OCI-LY1 (cell line): Measurements from ENCODE around the gene XKR8.

Source experiments
- H2AFZ ChIP-seq: fragments of 200-600 bp; sonication (generic), shearing (Covaris generic); 2 replicates; pipeline ENCODE4 v1.6.0; 2014; ENCODE audit warnings: antibody characterized with exemption, mild to moderate bottlenecking, low read length
- H3F3A ChIP-seq: fragments of 200-600 bp; sonication (generic), shearing (Covaris generic); 2 replicates; pipeline ENCODE4 v1.6.0; 2014; ENCODE audit warnings: mild to moderate bottlenecking, antibody characterized with exemption, low read length, moderate library complexity; ENCODE audit not compliant: insufficient read depth
- H3K27ac ChIP-seq: fragments of 200-600 bp; sonication (generic); 2 replicates; pipeline ENCODE4 v1.5.1; 2014; ENCODE audit warnings: low read length, mixed run types, mild to moderate bottlenecking, low read depth; ENCODE audit not compliant: poor library complexity, severe bottlenecking
- H3K27me3 ChIP-seq: fragments of 200-600 bp; sonication (generic); 2 replicates; pipeline ENCODE4 v1.6.0; 2014; ENCODE audit warnings: antibody characterized with exemption, mild to moderate bottlenecking, low read length, moderate library complexity; ENCODE audit not compliant: insufficient read depth
- H3K36me3 ChIP-seq: fragments of 200-600 bp; sonication (generic); 2 replicates; pipeline ENCODE4 v1.6.1; 2014; ENCODE audit warnings: mild to moderate bottlenecking, antibody characterized with exemption, low read length, moderate library complexity, mixed read lengths; ENCODE audit not compliant: insufficient read depth
- H3K4me1 ChIP-seq: fragments of 200-600 bp; sonication (generic); 2 replicates; pipeline ENCODE4 v1.5.1; 2014; ENCODE audit warnings: mild to moderate bottlenecking, low read length, moderate library complexity; ENCODE audit not compliant: insufficient read depth, severe bottlenecking
- H3K4me2 ChIP-seq: fragments of 200-600 bp; sonication (generic), shearing (Covaris generic); 2 replicates; pipeline ENCODE4 v1.6.1; 2014; ENCODE audit warnings: low read length
- H3K4me3 ChIP-seq: fragments of 200-600 bp; sonication (generic); 2 replicates; pipeline ENCODE4 v1.5.1; 2014; ENCODE audit warnings: low read length, low read depth, mild to moderate bottlenecking, mixed read lengths; ENCODE audit not compliant: poor library complexity, severe bottlenecking
- H3K79me2 ChIP-seq: fragments of 200-600 bp; shearing (Covaris generic); 2 replicates; pipeline ENCODE4 v1.6.1; 2016; ENCODE audit warnings: mixed run types, low read length, mixed read lengths; ENCODE audit not compliant: insufficient read depth
- H3K9ac ChIP-seq: fragments of 200-600 bp; sonication (generic), shearing (Covaris generic); 2 replicates; pipeline ENCODE4 v1.6.1; 2014; ENCODE audit warnings: mild to moderate bottlenecking, low read length, mixed read lengths
- H3K9me2 ChIP-seq: fragments of 200-600 bp; sonication (generic), shearing (Covaris generic); 2 replicates; pipeline ENCODE4 v1.6.1; 2014; ENCODE audit warnings: low read depth, mild to moderate bottlenecking, low read length, mixed read lengths
- H3K9me3 ChIP-seq: fragments of 200-600 bp; shearing (Covaris generic); 2 replicates; pipeline ENCODE4 v1.6.1; 2014; ENCODE audit warnings: low read length, mixed read lengths
- H4K20me1 ChIP-seq: fragments of 200-600 bp; sonication (generic), shearing (Covaris generic); 2 replicates; pipeline ENCODE4 v1.6.0; 2016; ENCODE audit warnings: mild to moderate bottlenecking, low read length; ENCODE audit not compliant: insufficient read depth
- CTCF ChIP-seq: fragments of 200-600 bp; sonication (generic), shearing (Covaris generic); IDR thresholded peaks from 2 replicates; pipeline ENCODE4 v1.5.1; 2017; ENCODE audit warnings: mild to moderate bottlenecking, antibody characterized with exemption, low read length, moderate library complexity, mixed read lengths
- EZH2 ChIP-seq: fragments of 200-600 bp; sonication (generic), shearing (Covaris generic); IDR thresholded peaks from 2 replicates; pipeline ENCODE4 v1.8.0; 2017; ENCODE audit warnings: borderline replicate concordance, mixed run types, mild to moderate bottlenecking, antibody characterized with exemption, low read length, moderate library complexity, mixed read lengths

The XKR8 gene

GRCh38 chr1:27945020-27945419 lies 14.8 kb upstream of the XKR8 start:
- Histone ChIP-seq H3K36me3 (no peaks in the 10 kb centered on the region), H3K27me3 (peaks cover 7% of the 10 kb centered on the region; the same call in 1 of the 2 replicates), H3K79me2 (no peaks in the 10 kb centered on the region), H3K4me2 (no peak overlapping the region), H3K9me3 (no peaks in the 10 kb centered on the region), H3K27ac (no peak overlapping the region), H3K4me3 (no peak overlapping the region), H3F3A (no peaks in the 10 kb centered on the region), H3K4me1 (no peaks in the 10 kb centered on the region), H2AFZ (no peak overlapping the region), H3K9ac (no peak overlapping the region), H3K9me2 (no peaks in the 10 kb centered on the region), H4K20me1 (no peaks in the 10 kb centered on the region)
- TF ChIP-seq CTCF, result no peak

DNA sequence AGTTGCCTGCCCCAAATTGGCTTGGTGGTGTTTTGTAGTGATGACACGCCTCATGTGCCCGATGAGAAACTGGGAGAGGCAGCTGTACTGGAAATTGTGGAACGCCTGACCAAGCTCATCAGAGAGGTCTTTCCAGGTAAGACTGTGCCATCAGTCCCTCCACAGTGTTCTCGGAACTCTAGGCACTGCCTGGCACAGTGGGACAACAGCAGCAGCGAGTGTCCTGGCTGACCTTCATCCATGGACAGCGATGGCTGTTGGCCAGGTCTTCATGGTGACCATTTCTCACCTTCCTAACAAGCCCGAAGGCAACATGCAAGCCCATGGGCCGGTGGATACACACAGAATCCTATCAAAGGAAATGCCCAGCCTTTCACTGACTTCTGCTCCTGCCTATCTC lies 10.7 kb upstream of the XKR8 start:
- no peak overlapping the region for H3K4me3 ChIP-seq
- H2AFZ ChIP-seq, result no peak overlapping the region
- H3K27ac ChIP-seq, result no peak overlapping the region
- no peaks in the 10 kb centered on the region for H3K9me2 ChIP-seq
- H3F3A ChIP-seq, result no peaks in the 10 kb centered on the region
- no peaks in the 10 kb centered on the region for H3K9me3 ChIP-seq
- no peaks in the 10 kb centered on the region for H3K79me2 ChIP-seq
- no peaks in the 10 kb centered on the region for H4K20me1 ChIP-seq
- H3K36me3 ChIP-seq, result no peaks in the 10 kb centered on the region
- no peak overlapping the region for H3K4me2 ChIP-seq
- TF ChIP-seq CTCF (no peak), EZH2 (no peak)
- H3K9ac ChIP-seq, result no peak overlapping the region
- H3K27me3 ChIP-seq, result peaks cover 7% of the 10 kb centered on the region; the same call in 1 of the 2 replicates
- no peaks in the 10 kb centered on the region for H3K4me1 ChIP-seq

DNA sequence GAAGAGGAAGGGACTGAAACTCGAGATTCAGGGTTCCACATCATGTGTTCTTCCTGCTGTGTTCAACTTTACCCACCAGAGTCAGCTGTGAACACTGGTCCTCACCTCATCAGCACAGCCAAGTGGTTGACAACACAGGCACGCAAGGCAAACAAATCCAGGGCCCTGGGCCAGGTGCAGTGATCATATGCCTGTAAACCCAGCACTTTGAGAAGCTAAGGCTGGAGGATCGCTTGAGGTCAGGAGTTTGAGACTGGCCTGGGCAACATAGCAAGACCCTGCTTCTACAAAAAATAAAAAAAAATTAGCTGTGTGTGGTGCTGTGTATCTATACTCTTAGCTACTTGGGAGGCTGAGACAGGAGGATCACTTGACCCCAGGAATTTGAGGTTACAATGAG lies 8.4 kb upstream of the XKR8 start:
- Histone ChIP-seq H3F3A (no peaks in the 10 kb centered on the region), H3K9ac (no peak overlapping the region), H3K79me2 (no peaks in the 10 kb centered on the region), H3K27ac (no peak overlapping the region), H3K4me2 (no peak overlapping the region), H4K20me1 (no peaks in the 10 kb centered on the region), H3K4me1 (no peaks in the 10 kb centered on the region), H3K27me3 (0 out of 2 replicates have a peak, but pooled peaks cover 3% of the 10 kb centered on the region), H2AFZ (no peak overlapping the region), H3K9me2 (no peaks in the 10 kb centered on the region), H3K36me3 (no peaks in the 10 kb centered on the region), H3K4me3 (no peak overlapping the region), H3K9me3 (no peaks in the 10 kb centered on the region)
- no peak for TF ChIP-seq CTCF
- no peak for TF ChIP-seq EZH2
